Activated CD8-positive, alpha-beta T cell treated with anti-CD3 and anti-CD28 coated beads for 36 hours (primary cell): ENCODE measurements around the gene SNRPD3. TPM values are rescaled to one million over a fixed set of nuclear protein-coding genes. Genes with fewer than 3 reads are reported as not detected.
"Not testable (repeated sequence)": the region's sequence is repeated elsewhere in the genome, so short reads cannot be mapped to it uniquely, and the experiment has no call there.

Experiments used
- ATAC-seq: fragments of 200-7000 bp; cut with Tn5 transposase; one replicate; pipeline ENCODE4 v1.10.0; 2021; ENCODE audit warnings: mild to moderate bottlenecking, moderate library complexity
- CTCF ChIA-PET: fragments of 350-600 bp; sonication (Branson Sonifier 250); formaldehyde crosslinking; loops from one replicate; lab custom pipeline; 2021; ENCODE audit warnings: antibody characterized with exemption; lab: Charles Lee
- POLR2A ChIA-PET: fragments of 350-600 bp; sonication (Branson Sonifier 250); formaldehyde crosslinking; loops from one replicate; lab custom pipeline; 2021; ENCODE audit warnings: antibody characterized with exemption; lab: Charles Lee
- DNase-seq: peaks from one replicate; pipeline ENCODE4 v3.0.0-alpha.2; 2020
- H3K27ac Mint-ChIP-seq: one replicate; pipeline ENCODE4 v1.8.0; 2021; ENCODE audit warnings: mild to moderate bottlenecking, mixed read lengths
- H3K27me3 Mint-ChIP-seq: one replicate; pipeline ENCODE4 v1.8.0; 2021; ENCODE audit warnings: mixed read lengths
- H3K36me3 Mint-ChIP-seq: one replicate; pipeline ENCODE4 v1.8.0; 2021; ENCODE audit warnings: low read depth, mixed read lengths
- H3K4me1 Mint-ChIP-seq: one replicate; pipeline ENCODE4 v1.8.0; 2021; ENCODE audit warnings: low read depth, mixed read lengths
- H3K4me3 Mint-ChIP-seq: one replicate; pipeline ENCODE4 v1.8.0; 2021; ENCODE audit warnings: mild to moderate bottlenecking, moderate library complexity, mixed read lengths
- H3K9me3 Mint-ChIP-seq: one replicate; pipeline ENCODE4 v1.8.0; 2021; ENCODE audit warnings: mixed read lengths
- intact Hi-C: fragments of 100-400 bp; cut with micrococcal nuclease; formaldehyde crosslinking; loops from one replicate; pipeline ENCODE4 v1.10.0; 2022
- total RNA-seq, 2 experiments: library from RNA; stranded (reverse); gene quantifications; one replicate each; pipeline ENCODE4 v1.2.3, GENCODE V29; 2021
- TF ChIP-seq, protein P1 (sequence below): fragments of 200-600 bp; IDR thresholded peaks from one replicate; pipeline ENCODE4 v1.8.0; 2022; ENCODE audit warnings: antibody characterized with exemption, mild to moderate bottlenecking

SNRPD3 gene
- total RNA-seq, 2 experiments from 2014 or later, result 153 to 165 TPM

DNA sequence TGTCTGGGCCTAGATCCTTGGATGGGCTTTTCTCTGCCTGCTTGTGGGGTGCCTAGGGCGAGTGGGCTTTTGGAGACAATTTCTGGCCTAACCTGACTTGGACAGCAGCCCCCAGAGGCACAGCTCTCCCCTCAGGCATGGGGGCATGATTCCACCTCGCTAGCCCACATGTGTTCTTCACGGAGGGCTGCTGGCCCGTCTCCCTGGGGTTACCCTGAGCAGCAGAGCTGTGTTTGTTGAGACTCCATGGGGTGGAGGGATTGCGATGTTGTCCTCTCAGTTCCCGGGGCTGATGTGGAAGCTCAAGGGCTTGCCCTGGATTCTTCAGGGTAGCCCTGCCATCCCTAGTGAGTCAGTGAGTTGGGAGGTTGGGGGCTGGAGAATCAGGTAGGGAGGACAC lies 39.4 kb downstream of the SNRPD3 start:
- ChIA-PET POLR2A (no interaction called here), CTCF (no interaction called here)
- Mint-ChIP-seq H3K27me3 (peaks cover 5% of the 10 kb centered on the region), H3K36me3 (no peaks in the 10 kb centered on the region), H3K4me1 (peaks cover 5% of the 10 kb centered on the region), H3K9me3 (no peaks in the 10 kb centered on the region), H3K27ac (no peak overlapping the region), H3K4me3 (no peak overlapping the region)
- ATAC-seq (no peak), DNase-seq (no peak)
- intact Hi-C loops, result no loop called here
- TF ChIP-seq, protein P1, sequence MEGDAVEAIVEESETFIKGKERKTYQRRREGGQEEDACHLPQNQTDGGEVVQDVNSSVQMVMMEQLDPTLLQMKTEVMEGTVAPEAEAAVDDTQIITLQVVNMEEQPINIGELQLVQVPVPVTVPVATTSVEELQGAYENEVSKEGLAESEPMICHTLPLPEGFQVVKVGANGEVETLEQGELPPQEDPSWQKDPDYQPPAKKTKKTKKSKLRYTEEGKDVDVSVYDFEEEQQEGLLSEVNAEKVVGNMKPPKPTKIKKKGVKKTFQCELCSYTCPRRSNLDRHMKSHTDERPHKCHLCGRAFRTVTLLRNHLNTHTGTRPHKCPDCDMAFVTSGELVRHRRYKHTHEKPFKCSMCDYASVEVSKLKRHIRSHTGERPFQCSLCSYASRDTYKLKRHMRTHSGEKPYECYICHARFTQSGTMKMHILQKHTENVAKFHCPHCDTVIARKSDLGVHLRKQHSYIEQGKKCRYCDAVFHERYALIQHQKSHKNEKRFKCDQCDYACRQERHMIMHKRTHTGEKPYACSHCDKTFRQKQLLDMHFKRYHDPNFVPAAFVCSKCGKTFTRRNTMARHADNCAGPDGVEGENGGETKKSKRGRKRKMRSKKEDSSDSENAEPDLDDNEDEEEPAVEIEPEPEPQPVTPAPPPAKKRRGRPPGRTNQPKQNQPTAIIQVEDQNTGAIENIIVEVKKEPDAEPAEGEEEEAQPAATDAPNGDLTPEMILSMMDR, result no peak

DNA sequence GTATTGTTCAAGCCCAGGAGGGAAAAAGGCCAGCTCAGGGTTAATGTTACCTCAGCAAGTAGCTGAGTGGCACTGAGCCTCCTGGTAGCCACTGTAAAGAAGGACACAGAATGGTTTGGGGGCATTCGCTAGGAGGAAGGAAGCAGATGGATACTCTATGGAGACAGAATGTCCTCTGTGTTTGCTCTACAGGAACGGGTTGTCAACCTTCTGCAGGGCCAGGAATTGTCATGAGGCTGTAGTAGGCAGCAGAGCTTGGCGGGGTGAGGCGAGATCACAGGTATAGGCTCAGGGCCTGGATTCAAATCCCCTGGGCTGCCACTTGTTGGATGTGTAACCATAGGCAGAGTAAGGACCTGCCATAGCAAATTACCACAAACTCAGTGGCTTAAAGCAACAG lies 40.1 kb downstream of the SNRPD3 start:
- Mint-ChIP-seq H3K4me1 (peaks cover 5% of the 10 kb centered on the region), H3K27ac (no peak overlapping the region), H3K4me3 (no peak overlapping the region), H3K36me3 (no peaks in the 10 kb centered on the region), H3K9me3 (no peaks in the 10 kb centered on the region), H3K27me3 (peaks cover 5% of the 10 kb centered on the region)
- intact Hi-C loops, result no loop called here
- ChIA-PET CTCF (no interaction called here), POLR2A (no interaction called here)
- TF ChIP-seq, protein P1, result no peak
- DNase-seq (no peak), ATAC-seq (no peak)

DNA sequence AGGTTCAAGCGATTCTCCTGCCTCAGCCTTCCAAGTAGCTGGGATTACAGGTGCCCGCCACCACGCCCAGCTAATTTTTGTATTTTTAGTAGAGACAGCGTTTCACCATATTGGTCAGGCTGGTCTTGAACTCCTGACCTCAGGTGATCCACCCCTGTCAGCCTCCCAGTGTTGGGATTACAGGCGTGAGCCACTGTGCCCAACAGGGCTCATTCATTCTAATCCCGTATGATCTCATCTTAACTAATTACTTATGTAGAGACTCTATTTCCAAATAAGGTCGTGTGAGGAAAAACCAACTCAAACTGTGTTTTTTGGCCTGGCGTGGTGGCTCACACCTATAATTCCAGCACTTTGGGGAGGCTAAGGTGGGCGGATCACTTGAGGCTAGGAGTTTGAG lies 41.3 kb downstream of the SNRPD3 start:
- intact Hi-C loops, POLR2A ChIA-PET, H3K36me3 Mint-ChIP-seq, H3K27ac Mint-ChIP-seq, H3K27me3 Mint-ChIP-seq, H3K4me3 Mint-ChIP-seq, DNase-seq, ATAC-seq, CTCF ChIA-PET, H3K4me1 Mint-ChIP-seq, H3K9me3 Mint-ChIP-seq: not testable (repeated sequence)

DNA sequence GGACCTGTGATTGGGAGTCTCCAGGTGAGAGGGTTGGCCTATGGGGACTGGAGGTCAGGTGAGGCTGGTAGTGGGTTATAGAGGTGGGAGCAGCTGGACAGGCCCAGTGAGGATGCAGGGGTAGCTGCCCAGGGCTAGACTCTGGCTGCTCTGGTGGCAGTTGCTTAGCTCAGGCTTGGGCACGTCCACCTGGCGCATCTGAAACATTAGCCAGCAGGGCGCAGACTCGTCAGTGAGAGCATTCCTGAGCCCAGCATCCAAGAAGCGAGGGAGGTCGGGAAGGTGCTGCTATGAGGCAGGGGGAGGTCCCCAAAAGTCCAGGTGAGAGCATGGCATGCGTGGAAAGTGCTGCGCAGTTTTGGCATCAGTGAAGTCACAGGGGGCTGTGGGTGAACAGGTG lies 43.7 kb downstream of the SNRPD3 start:
- POLR2A ChIA-PET, result no interaction called here
- CTCF ChIA-PET, result no interaction called here
- no peaks in the 10 kb centered on the region for H3K9me3 Mint-ChIP-seq
- intact Hi-C loops, result no loop called here
- peaks cover 19% of the 10 kb centered on the region for H3K4me1 Mint-ChIP-seq
- DNase-seq (no peak), ATAC-seq (no peak)
- TF ChIP-seq, protein P1, result no peak
- H3K36me3 Mint-ChIP-seq, result no peaks in the 10 kb centered on the region
- H3K27me3 Mint-ChIP-seq, result no peaks in the 10 kb centered on the region
- no peak overlapping the region for H3K27ac Mint-ChIP-seq
- H3K4me3 Mint-ChIP-seq, result no peak overlapping the region

DNA sequence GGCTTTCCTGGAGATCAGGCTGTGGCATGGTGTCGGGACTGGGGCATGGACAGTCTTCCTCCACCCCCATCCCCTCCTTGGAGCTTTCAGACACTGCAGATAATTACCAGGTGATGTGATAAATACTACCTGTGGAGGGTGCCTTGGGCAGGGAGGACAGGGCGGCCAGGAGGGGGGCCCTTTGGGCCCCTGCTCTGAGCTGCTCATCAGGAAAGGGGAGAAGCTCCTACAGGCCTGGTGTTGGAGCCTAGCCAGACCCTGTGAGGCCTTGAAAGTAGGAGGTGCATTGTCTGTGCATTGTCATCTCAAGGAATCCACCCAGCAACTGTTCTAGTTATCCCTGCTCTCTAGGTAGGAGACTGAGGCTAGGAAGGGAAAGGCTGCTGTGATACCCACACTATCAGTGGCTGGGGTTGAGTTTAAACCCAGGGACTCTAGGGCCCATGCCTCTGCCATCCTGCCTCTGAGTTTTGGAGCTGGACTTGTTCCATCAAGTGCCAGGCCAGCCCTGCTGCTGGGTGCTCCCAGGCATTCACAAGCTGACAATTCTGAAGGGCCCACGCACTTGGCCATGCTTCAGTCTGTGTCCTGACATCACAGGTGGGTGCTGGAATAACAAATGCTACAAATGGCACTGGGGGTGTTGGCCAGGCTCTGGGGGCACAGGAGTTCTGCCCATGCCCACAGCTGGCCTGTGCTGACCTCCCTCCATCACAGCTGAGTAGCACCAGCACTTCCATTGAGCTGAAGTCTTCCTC lies 44.3 kb downstream of the SNRPD3 start:
- H3K27me3 Mint-ChIP-seq, H3K4me3 Mint-ChIP-seq, DNase-seq, intact Hi-C loops, ATAC-seq, H3K9me3 Mint-ChIP-seq, CTCF ChIA-PET, H3K27ac Mint-ChIP-seq, H3K36me3 Mint-ChIP-seq, POLR2A ChIA-PET: not testable (repeated sequence)
- H3K4me1 Mint-ChIP-seq, result peaks cover 19% of the 10 kb centered on the region
